Natural killer cell (primary cell): ENCODE data around the gene NFYC. TPM values are rescaled to one million over a fixed set of nuclear protein-coding genes. Genes with fewer than 3 reads are reported as not detected.
A peak's percentile ranks its signal among the peaks of the same experiment; 100 is the strongest.

Experiments
- ATAC-seq, 3 donors: fragments of 150-1000 bp in 2 of 3; fragments of 200-7000 bp in 1 of 3; cut with Tn5 transposase; 1 replicate in 1 of 3; 2 replicates in 2 of 3; pipeline ENCODE4 v1.10.0; 2021; ENCODE audit warnings: mild to moderate bottlenecking in 2 of 3, moderate library complexity in 2 of 3
- DNase-seq, 2 donors: peaks; one replicate each; pipeline versions ENCODE4 v3.0.0 to v3.0.0-alpha.2; 2013 to 2021; ENCODE audit warnings: mixed read lengths in 1 of 2
- H3K27ac ChIP-seq: one replicate; pipeline ENCODE4 v1.5.1; 2013; ENCODE audit warnings: mild to moderate bottlenecking, low read length
- H3K27me3 ChIP-seq: one replicate; pipeline ENCODE4 v1.6.1; 2013; ENCODE audit warnings: low read length; ENCODE audit not compliant: control insufficient read depth, insufficient read depth
- H3K36me3 ChIP-seq: one replicate; pipeline ENCODE4 v1.6.1; 2013; ENCODE audit warnings: low read length; ENCODE audit not compliant: control insufficient read depth, insufficient read depth
- H3K4me1 ChIP-seq: one replicate; pipeline ENCODE4 v1.6.1; 2013; ENCODE audit warnings: low read length; ENCODE audit not compliant: control insufficient read depth, insufficient read depth
- H3K4me3 ChIP-seq: one replicate; pipeline ENCODE4 v1.5.1; 2013; ENCODE audit warnings: low read length
- H3K9me3 ChIP-seq: one replicate; pipeline ENCODE4 v1.6.1; 2013; ENCODE audit warnings: low read length; ENCODE audit not compliant: control insufficient read depth, insufficient read depth
- H3K27ac Mint-ChIP-seq, 2 donors: one replicate each; pipeline ENCODE4 v1.8.0; 2022; ENCODE audit warnings: mild to moderate bottlenecking in 2 of 2, mixed read lengths in 2 of 2, moderate library complexity in 1 of 2
- H3K27me3 Mint-ChIP-seq, 2 donors: one replicate each; pipeline ENCODE4 v1.8.0; 2022; ENCODE audit warnings: low read depth in 2 of 2, mixed read lengths in 2 of 2
- H3K36me3 Mint-ChIP-seq: one replicate; pipeline ENCODE4 v1.8.0; 2022; ENCODE audit warnings: mixed read lengths
- H3K4me1 Mint-ChIP-seq, 2 donors: one replicate each; pipeline ENCODE4 v1.8.0; 2022; ENCODE audit warnings: mixed read lengths in 2 of 2
- H3K4me3 Mint-ChIP-seq: one replicate; pipeline ENCODE4 v1.8.0; 2022; ENCODE audit warnings: mild to moderate bottlenecking, moderate library complexity, mixed read lengths
- H3K9me3 Mint-ChIP-seq, 2 donors: one replicate each; pipeline ENCODE4 v1.8.0; 2022; ENCODE audit warnings: mixed read lengths in 2 of 2
- WGBS: methylation state at CpG from one replicate; pipeline ENCODE4 v1.1.7; 2013; ENCODE audit warnings: missing lambda C conversion rate; ENCODE audit not compliant: insufficient coverage; 5-methylcytosine and 5-hydroxymethylcytosine counted together
- intact Hi-C: fragments of 100-400 bp; cut with micrococcal nuclease; formaldehyde crosslinking; loops from one replicate; pipeline ENCODE4 v1.14.2; 2022
- total RNA-seq, 4 donors: library from RNA; stranded (reverse); fragments of 120-200 nt in 1 of 4; gene quantifications; one replicate each; pipeline versions ENCODE4 v1.2.3 to v1.2.4, GENCODE V29; 2013 to 2022
- TF ChIP-seq, protein P1 (sequence below): fragments of 200-600 bp; IDR thresholded peaks from one replicate; pipeline ENCODE4 v1.8.0; 2022; ENCODE audit warnings: antibody characterized with exemption

Gene NFYC
- total RNA-seq, 3 donors from 2014 or later (not counting 1 experiment from before 2014, with no cell fraction given): 38.7 to 60.4 (median 48.5) TPM

GRCh38 chr1:40762144-40762923 is 70.8 kb downstream of the NFYC start:
- Histone ChIP-seq H3K4me1 (peaks cover 3% of the 10 kb centered on the region), H3K27ac (no peak overlapping the region), H3K27me3 (no peaks in the 10 kb centered on the region), H3K4me3 (no peak overlapping the region), H3K36me3 (peaks cover 84% of the 10 kb centered on the region), H3K9me3 (no peaks in the 10 kb centered on the region)
- intact Hi-C loops: no loop called here
- 91% methylated on average over 7 of the region's 7 CpGs for WGBS
- Mint-ChIP-seq H3K27me3 (no peaks in the 10 kb centered on the region), H3K36me3 (no peaks in the 10 kb centered on the region), H3K4me1 (peaks cover 12 to 13% of the 10 kb centered on the region in 2 donors), H3K27ac (no peak overlapping the region), H3K4me3 (no peak overlapping the region), H3K9me3 (no peaks in the 10 kb centered on the region)
- ATAC-seq (no peak), DNase-seq (no peak)
- TF ChIP-seq, protein P1, sequence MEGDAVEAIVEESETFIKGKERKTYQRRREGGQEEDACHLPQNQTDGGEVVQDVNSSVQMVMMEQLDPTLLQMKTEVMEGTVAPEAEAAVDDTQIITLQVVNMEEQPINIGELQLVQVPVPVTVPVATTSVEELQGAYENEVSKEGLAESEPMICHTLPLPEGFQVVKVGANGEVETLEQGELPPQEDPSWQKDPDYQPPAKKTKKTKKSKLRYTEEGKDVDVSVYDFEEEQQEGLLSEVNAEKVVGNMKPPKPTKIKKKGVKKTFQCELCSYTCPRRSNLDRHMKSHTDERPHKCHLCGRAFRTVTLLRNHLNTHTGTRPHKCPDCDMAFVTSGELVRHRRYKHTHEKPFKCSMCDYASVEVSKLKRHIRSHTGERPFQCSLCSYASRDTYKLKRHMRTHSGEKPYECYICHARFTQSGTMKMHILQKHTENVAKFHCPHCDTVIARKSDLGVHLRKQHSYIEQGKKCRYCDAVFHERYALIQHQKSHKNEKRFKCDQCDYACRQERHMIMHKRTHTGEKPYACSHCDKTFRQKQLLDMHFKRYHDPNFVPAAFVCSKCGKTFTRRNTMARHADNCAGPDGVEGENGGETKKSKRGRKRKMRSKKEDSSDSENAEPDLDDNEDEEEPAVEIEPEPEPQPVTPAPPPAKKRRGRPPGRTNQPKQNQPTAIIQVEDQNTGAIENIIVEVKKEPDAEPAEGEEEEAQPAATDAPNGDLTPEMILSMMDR: no peak

DNA sequence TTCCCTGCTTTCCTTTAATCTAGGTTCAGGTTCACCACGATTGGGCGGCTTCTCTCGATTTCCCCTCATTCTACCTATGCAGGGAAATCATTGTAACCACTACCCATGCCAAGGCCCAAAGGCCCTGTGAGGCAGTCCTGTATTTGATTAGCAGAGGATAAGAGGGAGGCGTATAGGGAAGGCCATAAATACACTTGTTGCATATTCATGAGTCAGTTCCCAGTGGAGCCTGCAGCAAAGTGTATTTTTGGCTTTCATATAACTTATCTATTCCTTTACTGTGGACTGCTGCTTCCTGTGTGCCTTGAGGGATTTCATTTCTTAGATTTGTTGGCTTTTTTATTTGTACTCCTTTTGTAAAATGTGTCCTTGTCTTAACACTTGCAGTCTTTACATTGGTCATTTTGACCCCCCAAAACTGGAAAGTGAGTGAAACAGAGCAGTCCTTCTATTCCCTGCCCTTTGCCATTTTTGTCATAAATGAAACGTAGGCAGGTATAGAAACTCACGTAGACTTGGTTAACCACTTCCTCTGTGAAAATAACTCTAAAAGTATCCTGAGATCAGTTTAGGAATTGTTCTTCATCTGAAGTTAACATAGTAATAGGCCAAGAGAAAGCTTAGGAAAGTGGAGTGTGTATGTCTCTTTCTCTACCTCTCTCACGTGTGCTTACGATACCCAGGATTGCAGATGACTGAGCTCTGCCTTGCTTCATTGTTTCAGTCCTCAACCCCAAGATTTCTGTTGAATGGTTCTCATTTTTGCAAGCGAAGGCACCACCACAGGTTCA is 72.4 kb downstream of the NFYC start:
- ATAC-seq (no peak), DNase-seq (peak in 1 of 2 donors; percentile 36)
- no peaks in the 10 kb centered on the region for H3K9me3 ChIP-seq
- H3K4me1 ChIP-seq: peaks cover 3% of the 10 kb centered on the region
- H3K36me3 Mint-ChIP-seq: no peaks in the 10 kb centered on the region
- intact Hi-C loops: no loop called here
- no peaks in the 10 kb centered on the region for H3K27me3 Mint-ChIP-seq
- peaks cover 77% of the 10 kb centered on the region for H3K36me3 ChIP-seq
- no peak overlapping the region for H3K4me3 ChIP-seq
- H3K9me3 Mint-ChIP-seq: no peaks in the 10 kb centered on the region
- TF ChIP-seq, protein P1: no peak
- 86% methylated on average over 7 of the region's 9 CpGs for WGBS
- H3K27me3 ChIP-seq: no peaks in the 10 kb centered on the region
- H3K27ac Mint-ChIP-seq: peak overlapping the region; percentile 12 to 59
- H3K4me3 Mint-ChIP-seq: no peak overlapping the region
- peaks cover 12 to 13% of the 10 kb centered on the region in 2 donors for H3K4me1 Mint-ChIP-seq
- H3K27ac ChIP-seq: no peak overlapping the region

GRCh38 chr1:40764981-40765380 is 73.5 kb downstream of the NFYC start:
- H3K4me1 ChIP-seq: peaks cover 3% of the 10 kb centered on the region
- intact Hi-C loops: no loop called here
- H3K4me3 ChIP-seq: no peak overlapping the region
- ATAC-seq (no peak), DNase-seq (no peak)
- H3K4me3 Mint-ChIP-seq: no peak overlapping the region
- no peaks in the 10 kb centered on the region for H3K9me3 Mint-ChIP-seq
- peaks cover 13 to 16% of the 10 kb centered on the region in 2 donors for H3K4me1 Mint-ChIP-seq
- H3K27me3 Mint-ChIP-seq: no peaks in the 10 kb centered on the region
- TF ChIP-seq, protein P1: no peak
- H3K27ac ChIP-seq: no peak overlapping the region
- peaks cover 78% of the 10 kb centered on the region for H3K36me3 ChIP-seq
- no peaks in the 10 kb centered on the region for H3K36me3 Mint-ChIP-seq
- H3K27ac Mint-ChIP-seq: no peak overlapping the region
- 72% methylated on average over 2 of the region's 2 CpGs for WGBS
- H3K9me3 ChIP-seq: no peaks in the 10 kb centered on the region
- H3K27me3 ChIP-seq: no peaks in the 10 kb centered on the region
